COLO668 (cell line): ENCODE measurements around the gene MYBPC3.
"Not testable (repeated sequence)": the region's sequence is repeated elsewhere in the genome, so short reads cannot be mapped to it uniquely, and the experiment has no call there.

Experiments used
- DNase-seq: peaks from one replicate; lab custom pipeline; 2025; ENCODE audit not compliant: unreplicated experiment; lab: John Stamatoyannopoulos, UW

MYBPC3 gene

GRCh38 chr11:47324520-47324919 is 28.0 kb downstream of the MYBPC3 start:
- DNase-seq: no peak

DNA sequence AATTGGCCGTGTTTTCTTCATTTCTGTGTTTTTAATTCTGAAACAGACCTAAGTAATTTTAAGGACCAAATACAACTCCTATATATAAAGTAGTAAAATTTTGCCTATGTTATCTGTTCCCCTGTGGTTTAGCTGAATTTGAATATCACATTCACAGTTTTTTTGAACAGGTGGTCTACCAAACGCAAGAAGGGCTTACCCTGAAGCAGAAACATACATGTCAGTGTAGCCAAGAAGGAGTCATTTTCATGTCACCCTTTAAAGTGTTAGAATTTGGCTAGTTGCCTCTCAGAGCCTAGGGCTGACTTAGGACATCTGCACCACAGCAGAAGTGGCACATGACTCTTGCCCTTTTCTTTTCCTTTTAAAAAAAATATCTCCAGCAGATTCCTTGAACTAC is 34.3 kb downstream of the MYBPC3 start:
- DNase-seq: no peak

DNA sequence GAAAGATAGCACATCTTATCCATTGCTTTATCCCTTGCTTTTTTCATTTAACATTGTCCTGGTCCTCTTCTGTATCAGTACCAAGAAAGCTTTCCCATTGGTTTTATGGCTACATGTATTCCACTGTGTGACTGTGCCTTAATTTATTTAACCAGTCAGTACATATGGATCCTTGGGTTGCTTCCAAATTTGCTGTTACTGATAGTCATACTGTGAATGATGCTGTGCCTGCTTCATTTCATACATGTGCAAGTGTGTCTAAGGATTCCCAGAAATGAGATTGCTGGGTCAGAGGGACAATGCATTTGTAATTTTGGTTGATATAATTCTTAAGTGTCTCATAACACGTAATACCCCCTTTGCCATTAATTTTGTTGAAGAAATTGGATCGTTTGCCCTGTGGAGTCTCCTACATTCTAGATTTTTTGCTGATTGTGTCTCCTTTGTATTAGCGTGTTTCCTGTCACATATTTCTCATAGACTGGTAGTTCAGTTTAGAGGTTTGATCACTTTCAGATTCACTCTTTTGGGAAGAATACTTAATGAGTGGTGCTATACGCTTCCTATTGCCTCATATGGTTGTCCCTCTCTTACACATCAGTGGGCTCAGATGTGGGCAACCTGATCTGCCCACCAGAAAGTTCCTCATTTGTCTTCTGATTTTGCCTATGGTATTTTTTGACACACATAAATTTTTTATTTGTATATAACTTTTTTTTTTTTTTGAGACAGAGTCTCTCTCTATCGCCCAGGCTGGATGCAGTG is 35.3 kb downstream of the MYBPC3 start:
- no peak for DNase-seq

GRCh38 chr11:47316501-47316900 is 36.0 kb downstream of the MYBPC3 start:
- not testable (repeated sequence) for DNase-seq

- DNase-seq: no peak
Measured at GRCh38 chr11:47314992-47315391, 37.5 kb downstream of the MYBPC3 start.

DNA sequence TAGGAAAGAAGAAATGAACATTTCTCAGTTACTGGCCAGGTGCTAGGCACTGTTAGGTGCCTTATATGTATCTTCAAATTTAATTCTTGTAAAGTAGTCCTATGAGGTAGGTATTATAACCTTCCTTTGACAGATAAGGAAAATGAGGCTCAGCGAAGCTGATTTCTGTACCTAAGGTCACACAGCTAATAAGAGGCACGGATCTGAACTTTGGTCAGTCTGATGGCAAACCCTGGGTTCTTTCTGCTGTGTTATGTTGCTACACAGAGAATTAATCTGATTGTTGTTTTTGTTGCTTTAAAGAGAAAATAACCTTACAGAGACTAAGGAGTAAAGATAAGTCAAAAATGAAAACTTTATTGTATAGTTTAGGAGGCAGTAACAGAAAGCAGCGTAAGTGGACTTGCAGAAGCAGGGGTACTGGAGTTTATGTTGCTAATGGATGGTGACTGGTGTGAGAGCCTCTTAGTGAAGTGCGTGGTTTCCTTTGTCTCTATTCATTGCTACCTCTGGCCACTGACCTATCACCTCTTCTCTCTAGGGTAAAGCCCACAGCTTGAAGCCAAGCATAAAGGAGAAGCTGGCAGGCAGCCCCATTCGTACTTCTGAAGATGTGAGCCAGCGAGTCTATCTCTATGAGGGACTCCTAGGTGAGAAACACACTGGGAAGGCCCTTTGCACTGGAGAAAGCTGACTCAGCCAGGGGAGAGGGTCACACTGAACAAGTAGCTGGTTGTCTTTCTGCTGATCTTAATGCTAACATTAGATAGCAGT is 44.3 kb downstream of the MYBPC3 start:
- no peak for DNase-seq

DNA sequence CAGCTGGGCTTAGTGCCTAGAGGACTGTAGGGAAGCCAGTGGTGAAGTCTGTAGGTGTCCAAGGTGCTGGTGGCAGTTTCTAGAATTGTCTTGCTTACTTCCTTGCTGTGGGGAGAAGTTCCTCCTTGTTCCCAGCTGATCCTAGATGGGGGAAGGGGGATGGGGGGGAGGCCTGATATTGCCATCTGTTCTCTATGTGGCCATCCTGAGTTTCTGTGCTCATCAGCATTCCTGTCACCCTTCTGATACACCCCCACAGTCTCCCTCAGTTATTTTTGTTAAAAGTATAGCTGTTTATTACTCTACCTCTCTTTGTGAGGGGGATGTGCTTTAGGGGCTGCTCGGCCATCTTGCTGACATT is 46.0 kb downstream of the MYBPC3 start:
- DNase-seq: no peak

DNA sequence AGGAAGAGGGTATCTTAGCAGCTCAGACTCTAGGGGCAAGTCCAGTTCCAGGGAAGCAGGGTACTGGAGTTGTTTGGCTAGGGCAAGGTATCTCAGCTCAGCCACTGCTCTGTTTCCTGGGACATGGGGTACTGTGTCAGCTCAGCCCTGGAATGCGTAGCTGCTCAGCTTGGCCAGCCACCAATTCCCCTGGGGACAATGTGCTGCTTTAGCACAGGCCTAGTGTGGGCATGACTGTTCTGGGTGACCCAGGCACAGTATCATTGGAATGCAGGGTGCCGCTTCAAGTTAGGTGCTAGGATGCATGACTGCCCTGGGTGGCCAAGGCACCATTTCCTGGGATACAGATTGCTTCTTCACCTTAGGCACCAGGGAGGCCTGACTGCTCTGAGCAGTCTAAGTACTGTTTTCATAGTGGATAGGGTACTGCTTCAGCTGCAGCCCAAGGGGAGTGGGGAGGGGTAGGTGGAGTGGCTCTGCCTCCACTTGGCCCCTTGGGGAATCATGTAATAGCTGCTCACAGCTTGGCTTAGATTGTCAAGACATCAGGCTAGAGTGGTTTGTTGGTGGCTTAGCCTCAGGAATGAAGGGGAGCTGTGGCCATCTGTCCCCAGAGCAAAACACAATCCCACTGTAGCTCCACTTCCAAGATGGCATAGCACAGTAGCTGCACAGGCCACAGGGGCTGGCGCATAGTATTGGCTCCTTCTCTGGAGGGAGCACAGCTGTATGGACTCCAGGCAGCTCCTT is 46.6 kb downstream of the MYBPC3 start:
- DNase-seq: no peak

- DNase-seq: no peak
Measured at GRCh38 chr11:47302853-47303252, 49.6 kb downstream of the MYBPC3 start.

DNA sequence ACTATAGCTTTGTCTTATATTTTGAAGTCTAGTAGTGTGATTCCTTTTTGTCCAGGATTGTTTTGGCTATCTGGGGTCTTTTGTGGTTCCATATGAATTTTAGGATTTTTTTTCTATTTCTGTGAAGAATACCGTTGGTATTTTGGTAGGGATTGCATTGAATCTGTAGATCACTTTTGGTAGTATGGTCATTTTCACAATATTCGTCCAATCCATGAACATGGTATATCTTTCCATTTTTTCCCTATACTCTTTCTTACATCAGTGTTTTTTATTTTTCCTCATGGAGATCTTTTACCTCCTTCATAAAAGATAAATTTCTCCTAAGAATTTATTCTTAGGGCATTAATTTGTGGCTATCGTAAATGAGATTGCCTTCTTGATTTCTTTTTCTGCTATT is 53.4 kb downstream of the MYBPC3 start:
- DNase-seq: no peak

DNA sequence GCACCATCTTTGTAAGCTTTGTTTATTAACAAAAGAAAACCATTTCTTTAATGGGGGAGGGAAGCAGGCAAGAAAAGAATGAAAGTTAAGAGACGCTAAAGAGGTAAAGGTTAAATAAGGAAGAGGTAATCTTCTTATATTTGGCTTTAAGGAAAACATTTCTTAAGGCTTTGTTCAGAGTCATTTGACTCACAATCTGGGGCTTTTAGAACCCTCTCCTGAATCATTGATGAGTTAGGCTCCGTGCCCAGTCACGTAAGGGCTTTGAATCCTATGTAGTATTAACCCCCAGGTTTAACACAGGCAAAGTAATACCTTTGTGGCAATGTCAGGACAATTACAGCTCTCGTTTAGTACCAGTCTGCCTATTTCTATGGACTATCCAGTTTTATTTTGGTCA is 56.5 kb downstream of the MYBPC3 start:
- DNase-seq: no peak

DNA sequence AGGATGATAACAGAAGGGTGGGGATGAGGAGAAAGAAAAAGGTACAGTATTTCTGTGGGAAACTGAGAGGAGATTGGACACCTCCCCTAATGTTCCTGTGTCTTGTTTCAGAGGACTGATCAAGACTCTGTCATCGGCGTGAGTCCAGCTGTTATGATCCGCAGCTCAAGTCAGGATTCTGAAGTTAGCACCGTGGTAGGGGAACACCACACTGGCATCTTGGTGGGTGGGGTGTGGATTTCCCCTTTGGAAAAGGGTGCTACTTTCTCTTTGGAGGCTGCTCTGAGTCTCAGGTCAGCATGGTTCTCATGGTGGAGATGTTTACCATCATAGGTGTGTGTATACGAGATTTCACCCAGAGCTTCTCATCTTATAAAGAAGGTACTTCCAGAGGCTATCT is 57.1 kb downstream of the MYBPC3 start:
- no peak for DNase-seq

GRCh38 chr11:47289856-47290255 is 62.6 kb downstream of the MYBPC3 start:
- no peak for DNase-seq

DNA sequence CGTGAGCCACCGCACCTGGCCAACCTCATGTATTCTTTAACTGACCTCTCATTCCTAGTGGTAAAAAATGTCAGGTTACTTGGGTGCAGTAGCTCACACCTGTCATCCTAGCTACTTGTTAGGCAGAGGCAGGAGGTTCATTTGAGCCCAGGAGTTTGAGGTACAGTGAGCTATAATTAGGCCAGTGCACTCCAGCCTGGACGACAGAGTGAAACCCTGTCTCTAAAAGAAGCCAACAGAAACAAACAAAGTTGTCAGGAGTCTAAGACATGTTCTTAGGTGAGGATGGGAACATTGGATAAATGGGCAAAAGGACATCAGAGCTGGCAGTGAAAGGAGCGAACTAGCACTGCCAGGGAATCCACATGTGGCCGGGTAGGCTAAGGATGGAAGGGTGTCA is 64.4 kb downstream of the MYBPC3 start:
- DNase-seq: no peak

DNA sequence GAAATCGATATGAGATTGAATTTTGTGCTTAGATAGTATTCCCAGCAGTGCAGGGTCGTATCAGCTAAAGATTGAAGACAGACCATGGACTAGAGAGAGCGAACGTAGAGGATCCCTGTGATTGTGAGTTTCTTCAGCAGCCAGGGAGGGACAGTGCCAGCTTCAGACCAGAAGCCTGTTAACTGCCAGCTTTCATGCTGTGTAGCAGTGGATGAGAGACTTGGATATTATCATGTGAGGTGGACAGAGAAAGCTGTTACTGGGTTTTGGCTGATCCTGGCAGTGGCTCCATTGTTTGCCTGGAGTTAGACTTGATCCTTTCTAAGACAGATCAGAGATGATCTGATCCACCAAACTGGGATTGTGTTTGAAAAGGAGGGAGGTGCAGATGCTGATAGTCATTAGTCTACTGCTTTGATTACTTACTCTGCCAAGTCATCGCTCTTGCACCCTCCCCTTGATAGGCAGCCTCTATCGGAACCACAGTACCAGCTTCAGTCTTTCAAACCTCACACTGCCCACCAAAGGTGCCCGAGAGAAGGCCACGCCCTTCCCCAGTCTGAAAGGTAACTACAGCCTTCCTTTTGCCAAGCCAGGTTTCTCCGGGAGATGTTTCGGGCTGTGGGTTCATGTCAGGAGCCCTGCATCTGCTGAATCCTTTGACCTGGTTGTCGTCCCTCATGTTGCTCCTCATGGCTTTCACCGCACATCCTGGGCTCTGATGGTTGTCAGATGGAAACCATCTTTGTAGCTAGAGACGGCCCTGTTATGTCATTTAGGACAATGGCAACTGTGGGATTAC is 66.3 kb downstream of the MYBPC3 start:
- no peak for DNase-seq

- no peak for DNase-seq
Measured at GRCh38 chr11:47284151-47284550, 68.4 kb downstream of the MYBPC3 start.

- no peak for DNase-seq
Measured at GRCh38 chr11:47282462-47282861, 70.0 kb downstream of the MYBPC3 start.
